HepG2 (cell line): ENCODE data around the gene SMARCA5. TPM values are rescaled to one million over a fixed set of nuclear protein-coding genes. Genes with fewer than 3 reads are reported as not detected.
A peak's percentile ranks its signal among the peaks of the same experiment; 100 is the strongest.

Source experiments
- ATF3 ChIP-seq: sonication (generic); formaldehyde crosslinking; IDR thresholded peaks from 2 replicates; pipeline ENCODE4 v1.4.0; 2020; ENCODE audit warnings: missing genetic modification reagents
- CTCF ChIP-seq: sonication (generic); formaldehyde crosslinking; IDR thresholded peaks from 2 replicates; pipeline ENCODE4 v1.5.0; 2020; ENCODE audit warnings: mild to moderate bottlenecking, missing genetic modification reagents, moderate library complexity
- GABPA ChIP-seq, 2 experiments: IDR thresholded peaks; 2 replicates each; pipeline ENCODE4 v1.6.1; 2011 to 2016; ENCODE audit warnings: low read depth in 2 of 2, low read length in 1 of 2, missing biosample characterization in 1 of 2, missing genetic modification characterization in 1 of 2
- IRF2 ChIP-seq: IDR thresholded peaks from 2 replicates; pipeline ENCODE4 v1.6.1; 2018; ENCODE audit warnings: missing genetic modification reagents, missing compliant biosample characterization
- KLF6 ChIP-seq: IDR thresholded peaks from 2 replicates; pipeline ENCODE4 v1.8.0; 2016; ENCODE audit warnings: missing biosample characterization, missing genetic modification reagents
- MTERF4 ChIP-seq: sonication (generic); formaldehyde crosslinking; IDR thresholded peaks from 2 replicates; pipeline ENCODE4 v1.8.0; 2023; ENCODE audit warnings: mild to moderate bottlenecking, missing genetic modification reagents
- NFKB2 ChIP-seq: sonication (generic); formaldehyde crosslinking; IDR thresholded peaks from 2 replicates; pipeline ENCODE4 v1.4.0; 2020; ENCODE audit warnings: missing genetic modification reagents, borderline replicate concordance
- REPIN1 ChIP-seq: sonication (generic); formaldehyde crosslinking; IDR thresholded peaks from 2 replicates; pipeline ENCODE4 v1.8.0; 2022; ENCODE audit warnings: missing genetic modification reagents, low read depth, mild to moderate bottlenecking, borderline replicate concordance
- REST ChIP-seq, 2 experiments: IDR thresholded peaks; 2 replicates each; pipeline ENCODE4 v1.6.1; 2011 to 2012; ENCODE audit warnings: low read length in 2 of 2, borderline replicate concordance in 1 of 2, low read depth in 1 of 2, mild to moderate bottlenecking in 1 of 2, moderate library complexity in 1 of 2
- SPEN ChIP-seq: sonication (generic); formaldehyde crosslinking; IDR thresholded peaks from 2 replicates; pipeline ENCODE4 v1.5.1; 2020; ENCODE audit warnings: low read depth, mild to moderate bottlenecking, missing genetic modification reagents
- SRSF9 ChIP-seq: fragments of 200-400 bp; formaldehyde crosslinking; IDR thresholded peaks from 2 replicates; pipeline ENCODE4 v1.6.1; 2018; ENCODE audit warnings: borderline replicate concordance, mild to moderate bottlenecking, low read depth, low read length; ENCODE audit not compliant: insufficient read depth, poor library complexity, severe bottlenecking
- THAP9 ChIP-seq: sonication (generic); formaldehyde crosslinking; IDR thresholded peaks from 2 replicates; pipeline ENCODE4; 2020; ENCODE audit warnings: missing genetic modification reagents, mild to moderate bottlenecking, borderline replicate concordance
- ZBTB20 ChIP-seq: sonication (generic); formaldehyde crosslinking; IDR thresholded peaks from 2 replicates; pipeline ENCODE4 v1.8.1; 2023; ENCODE audit warnings: missing genetic modification reagents, low read depth, mild to moderate bottlenecking, borderline replicate concordance
- ZBTB21 ChIP-seq: sonication (generic); formaldehyde crosslinking; IDR thresholded peaks from 2 replicates; pipeline ENCODE4 v1.4.0; 2020; ENCODE audit warnings: missing genetic modification reagents
- ZNF160 ChIP-seq: sonication (generic); formaldehyde crosslinking; IDR thresholded peaks from 2 replicates; pipeline ENCODE4 v1.8.0; 2022; ENCODE audit warnings: mild to moderate bottlenecking, inconsistent platforms, missing genetic modification reagents
- ZNF543 ChIP-seq: sonication (generic); formaldehyde crosslinking; IDR thresholded peaks from 2 replicates; pipeline ENCODE4 v1.4.0; 2020; ENCODE audit warnings: mild to moderate bottlenecking, missing genetic modification reagents
- polyA plus RNA-seq, 8 experiments: library from polyadenylated mRNA; depleted of rRNA in 3 of 8; stranded (reverse) in 7 of 8; unstranded in 1 of 8; fragments of >200 nt; fragmentation: Illumina TruSeq in 4 of 8; extraction: Trizol in 4 of 8; gene quantifications; 2 replicates each; pipeline versions ENCODE4 v1.2.1 to v1.2.3, GENCODE V29; 2011 to 2016; ENCODE audit warnings: low read depth in 4 of 8, missing spikeins in 1 of 8, mixed read lengths in 1 of 8; ENCODE audit not compliant: insufficient read depth in 1 of 8
- total RNA-seq, 5 experiments: library from RNA; depleted of rRNA; stranded (reverse); fragments of >200 nt; fragmentation: Illumina TruSeq; extraction: Trizol; gene quantifications; 2 replicates each; pipeline ENCODE4 v1.2.3, GENCODE V29; 2016; ENCODE audit warnings: low read depth in 1 of 5

Gene SMARCA5
- total and polyA plus RNA-seq, 2 of the 13 experiments (the other 11 are each of a cell fraction or from before 2014, with no cell fraction given), result 7.0 to 37.5 TPM

DNA sequence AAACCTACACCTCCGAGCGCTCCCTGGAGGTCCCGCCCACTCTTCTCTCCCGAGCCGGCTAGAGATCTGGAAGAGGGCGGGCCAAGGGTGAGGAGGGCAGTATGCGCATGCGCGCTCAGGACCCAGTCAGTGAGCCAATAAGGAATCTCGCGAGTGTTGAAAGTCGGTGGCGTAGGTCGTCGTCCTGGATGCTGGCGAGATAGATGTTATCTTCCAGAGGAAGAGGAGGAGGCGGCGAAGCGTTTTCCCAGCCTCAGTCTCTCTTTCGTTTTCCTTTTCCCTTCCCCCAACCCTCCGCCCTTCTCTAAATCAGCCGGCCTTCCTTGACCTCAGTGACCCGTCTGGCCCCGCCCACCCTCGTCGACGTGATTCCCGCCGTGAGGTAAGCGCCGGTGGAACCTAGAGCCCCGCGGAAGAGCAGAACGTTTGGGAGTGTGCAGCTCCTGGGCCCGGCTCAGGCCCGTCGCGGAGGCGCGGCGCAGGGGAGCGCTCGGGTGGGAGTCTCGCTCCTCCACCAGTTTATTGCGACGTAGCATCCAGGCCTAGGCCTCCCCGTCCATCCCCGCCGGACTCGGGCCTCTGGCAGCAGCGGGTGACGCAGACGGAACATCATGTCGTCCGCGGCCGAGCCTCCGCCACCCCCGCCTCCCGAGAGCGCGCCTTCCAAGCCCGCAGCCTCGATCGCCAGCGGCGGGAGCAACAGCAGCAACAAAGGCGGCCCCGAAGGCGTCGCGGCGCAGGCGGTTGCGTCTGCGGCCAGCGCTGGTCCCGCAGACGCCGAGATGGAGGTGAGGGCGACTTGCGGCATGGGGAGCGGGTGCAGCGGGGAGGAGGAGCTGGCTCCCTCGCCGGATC is at the start of gene SMARCA5 (continued):
- TF ChIP-seq KLF6 (CRISPR knock-in tag) (peak; percentile 19), CTCF (peak; percentile 33), REPIN1 (no peak), MTERF4 (CRISPR knock-in tag) (peak; percentile 77), SPEN (CRISPR knock-in tag) (peak; percentile 78), NFKB2 (CRISPR knock-in tag) (peak; percentile 28; the same call in 1 of the 2 replicates), REST (IDR thresholded peaks at IDR 0.05; ENCODE audit: borderline replicate concordance in 1 of 2, low read depth in 1 of 2, low read length in 2 of 2) (no peak; a peak in 1 of 4 replicates), ZBTB21 (CRISPR knock-in tag) (peak; percentile 75), SRSF9 (no peak), ATF3 (CRISPR knock-in tag) (0 out of 2 replicates have a peak, but pooled peaks have one; percentile 19), THAP9 (peak; percentile 78; the same call in 1 of the 2 replicates), IRF2 (peak; percentile 74), ZNF160 (peak; percentile 78), GABPA (IDR thresholded peaks at IDR 0.05; ENCODE audit: low read depth, low read length) (no peak), GABPA (CRISPR knock-in tag; IDR thresholded peaks at IDR 0.05; ENCODE audit: low read depth) (peak; percentile 10; the same call in 1 of the 2 replicates), ZNF543 (CRISPR knock-in tag) (0 out of 2 replicates have a peak, but pooled peaks have one; percentile 32), ZBTB20 (CRISPR knock-in tag) (peak; percentile 64; the same call in 1 of the 2 replicates)
